Osteoblast (primary cell): ENCODE data around the gene CFAP210. TPM values are rescaled to one million over a fixed set of nuclear protein-coding genes. Genes with fewer than 3 reads are reported as not detected.

Experiments
- DNase-seq: peaks from one replicate; pipeline ENCODE4 v3.0.0; 2011; ENCODE audit warnings: low spot score, mixed read lengths; ENCODE audit not compliant: insufficient read length; ENCODE audit errors: missing footprints
- H2AFZ ChIP-seq: 2 replicates; pipeline ENCODE4 v1.6.0; 2011; ENCODE audit warnings: mild to moderate bottlenecking, low read length
- H3K27ac ChIP-seq: 2 replicates; pipeline ENCODE4 v1.5.1; 2011; ENCODE audit warnings: mild to moderate bottlenecking, low read depth, low read length, moderate library complexity
- H3K27me3 ChIP-seq: 2 replicates; pipeline ENCODE4 v1.6.0; 2012; ENCODE audit warnings: mild to moderate bottlenecking, control low read depth, inconsistent platforms, low read length, moderate library complexity; ENCODE audit not compliant: insufficient read depth
- H3K36me3 ChIP-seq: 2 replicates; pipeline ENCODE4 v1.5.1; 2011; ENCODE audit warnings: mild to moderate bottlenecking, low read length, control low read depth, moderate library complexity; ENCODE audit not compliant: insufficient read depth
- H3K4me1 ChIP-seq: 2 replicates; pipeline ENCODE4 v1.5.1; 2011; ENCODE audit warnings: mild to moderate bottlenecking, low read length, control low read depth, moderate library complexity; ENCODE audit not compliant: insufficient read depth
- H3K4me2 ChIP-seq: 2 replicates; pipeline ENCODE4 v1.6.0; 2011; ENCODE audit warnings: mild to moderate bottlenecking, low read length; ENCODE audit not compliant: insufficient read depth
- H3K4me3 ChIP-seq: fragments of 200-600 bp; sonication (generic); 3 replicates; pipeline ENCODE4 v1.5.1; 2012; ENCODE audit warnings: mild to moderate bottlenecking, low read length, inconsistent platforms; ENCODE audit not compliant: insufficient read depth
- H3K79me2 ChIP-seq: 2 replicates; pipeline ENCODE4 v1.6.0; 2012; ENCODE audit warnings: mild to moderate bottlenecking, low read length, control low read depth, inconsistent platforms; ENCODE audit not compliant: insufficient read depth
- H3K9me3 ChIP-seq: 2 replicates; pipeline ENCODE4 v1.5.1; 2011; ENCODE audit warnings: low read depth, low read length, control low read depth
- H4K20me1 ChIP-seq: 2 replicates; pipeline ENCODE4 v1.6.0; 2012; ENCODE audit warnings: mild to moderate bottlenecking, low read length, control low read depth; ENCODE audit not compliant: insufficient read depth
- CTCF ChIP-seq: IDR thresholded peaks from 2 replicates; pipeline ENCODE4 v1.5.1; 2011; ENCODE audit warnings: mild to moderate bottlenecking, low read depth, low read length, moderate library complexity; ENCODE audit errors: extremely low read depth
- total RNA-seq: library from RNA; depleted of rRNA; stranded (reverse); fragments of >200 nt; gene quantifications from 2 replicates; pipeline ENCODE4 v1.2.3, GENCODE V29; 2012

Gene CFAP210, protein sequence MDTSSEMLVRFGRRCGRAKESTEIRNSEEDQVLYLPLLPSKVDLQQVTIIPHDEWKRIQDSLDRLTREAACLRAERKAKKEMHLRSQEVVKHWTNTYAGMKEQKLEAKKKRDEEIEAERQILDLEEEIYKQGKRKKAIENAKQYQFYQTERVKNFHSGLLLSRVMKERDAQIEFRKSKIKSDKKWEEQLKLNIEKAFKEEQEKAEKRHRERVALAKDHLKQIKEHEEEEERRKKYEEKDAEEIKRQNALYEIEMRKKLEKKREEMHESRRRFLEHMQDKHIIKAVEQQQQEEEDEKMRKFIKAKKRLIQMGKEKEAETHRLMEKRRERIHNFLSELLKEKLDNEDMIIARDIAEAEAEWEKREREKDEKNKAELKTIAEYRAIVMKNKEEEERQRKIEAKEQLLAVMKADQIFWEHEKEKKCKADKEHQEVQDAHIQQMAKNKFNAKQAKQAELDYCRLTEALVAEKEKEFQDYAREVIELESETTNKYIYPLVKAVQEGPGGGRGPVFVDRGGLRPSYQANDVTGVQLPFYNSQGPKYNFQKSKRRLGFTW
- under 0.01 and 0.36 TPM in 2 replicates for total RNA-seq

- H2AFZ ChIP-seq, result peak within 1 kb of the TSS; percentile 99
- H4K20me1 ChIP-seq, result no peaks in the 10 kb centered on the region
- no peaks in the 10 kb centered on the region for H3K27me3 ChIP-seq
- H3K27ac ChIP-seq, result peak within 1 kb of the TSS; percentile 90
- peak within 1 kb of the TSS; percentile 100 for H3K4me2 ChIP-seq
- peaks cover 2% of the 10 kb centered on the region for H3K79me2 ChIP-seq
- H3K9me3 ChIP-seq, result no peaks in the 10 kb centered on the region
- peak; percentile 97 for DNase-seq
- peak within 1 kb of the TSS; percentile 82 for H3K4me3 ChIP-seq
- no peaks in the 10 kb centered on the region for H3K36me3 ChIP-seq
- TF ChIP-seq CTCF, result no peak
- peaks cover 7% of the 10 kb centered on the region for H3K4me1 ChIP-seq
Observed at GRCh38 chr2:169694113-169694893, at the start of gene CFAP210, which contains the start of gene PHOSPHO2. TSS of gene CFAP210 (minus strand) at chr2:169694405. CDS start at chr2:169694327, 78 bp downstream. TSS of gene PHOSPHO2 (plus strand) at chr2:169694469. CDS start at chr2:169700972, 6,503 bp downstream.

- Histone ChIP-seq H3K79me2 (no peaks in the 10 kb centered on the region), H3K27ac (no peak overlapping the region), H3K4me2 (no peak overlapping the region), H4K20me1 (no peaks in the 10 kb centered on the region), H3K4me3 (no peak overlapping the region), H3K36me3 (no peaks in the 10 kb centered on the region), H2AFZ (no peak overlapping the region), H3K4me1 (no peaks in the 10 kb centered on the region), H3K9me3 (no peaks in the 10 kb centered on the region), H3K27me3 (no peaks in the 10 kb centered on the region)
- DNase-seq, result no peak
- no peak for TF ChIP-seq CTCF
Observed at GRCh38 chr2:169743549-169743948, 49.3 kb upstream of the CFAP210 start.

- no peak for DNase-seq
- Histone ChIP-seq H3K36me3 (no peaks in the 10 kb centered on the region), H3K9me3 (no peaks in the 10 kb centered on the region), H4K20me1 (no peaks in the 10 kb centered on the region), H3K27ac (no peak overlapping the region), H3K4me1 (peaks cover 5% of the 10 kb centered on the region), H3K4me2 (no peak overlapping the region), H3K79me2 (no peaks in the 10 kb centered on the region), H2AFZ (no peak overlapping the region), H3K27me3 (peaks cover 6% of the 10 kb centered on the region), H3K4me3 (no peak overlapping the region)
- TF ChIP-seq CTCF, result no peak
Observed at GRCh38 chr2:169739351-169739750, 45.1 kb upstream of the CFAP210 start.
